OCI-LY3 (cell line): Measurements from ENCODE around the gene NEDD4L.

Experiments used
- EZH2phosphoT487 ChIP-seq: fragments of 200-600 bp; shearing (Covaris generic); IDR thresholded peaks from 2 replicates; pipeline ENCODE4 v1.6.1; 2018; ENCODE audit warnings: antibody characterized with exemption, mixed run types, low read depth
- TF ChIP-seq, protein P1 (sequence below): fragments of 200-600, 300-600 bp; sonication (generic); IDR thresholded peaks from 2 replicates; pipeline ENCODE4 v1.5.1; 2014; ENCODE audit warnings: antibody characterized with exemption, low read length, low read depth

DNA sequence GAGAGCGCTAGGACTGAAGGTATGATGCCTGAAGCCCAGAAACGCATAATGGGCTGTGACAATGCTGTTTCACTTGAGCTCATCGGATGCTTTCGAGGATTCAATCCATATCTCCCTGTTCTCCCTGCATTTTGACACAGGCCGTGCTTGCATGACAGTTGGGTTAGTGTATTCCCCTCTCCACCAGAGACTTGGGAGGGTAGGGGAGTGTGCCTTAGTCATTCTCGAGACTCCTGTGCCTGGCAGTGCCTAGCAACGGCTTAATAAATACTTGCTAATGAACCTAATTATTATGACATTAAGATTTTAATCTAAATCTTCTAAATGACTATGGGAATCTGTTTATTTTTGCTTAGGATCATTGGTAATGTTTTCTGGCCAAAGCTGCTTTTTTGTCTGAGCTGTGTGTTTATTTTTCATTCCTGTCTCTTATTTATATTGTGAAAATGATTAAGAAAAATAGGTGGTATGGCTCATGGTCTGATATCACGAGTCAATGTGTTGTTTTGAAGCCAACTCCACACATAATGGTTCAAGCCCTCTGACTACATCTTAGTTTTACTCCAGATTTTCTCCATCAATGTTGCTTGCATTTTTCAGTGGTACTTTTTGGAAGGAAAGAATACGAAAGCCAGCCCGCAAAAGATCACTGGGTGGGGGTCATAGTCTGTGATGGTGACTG is 61.3 kb downstream of the NEDD4L start:
- TF ChIP-seq, protein P1, sequence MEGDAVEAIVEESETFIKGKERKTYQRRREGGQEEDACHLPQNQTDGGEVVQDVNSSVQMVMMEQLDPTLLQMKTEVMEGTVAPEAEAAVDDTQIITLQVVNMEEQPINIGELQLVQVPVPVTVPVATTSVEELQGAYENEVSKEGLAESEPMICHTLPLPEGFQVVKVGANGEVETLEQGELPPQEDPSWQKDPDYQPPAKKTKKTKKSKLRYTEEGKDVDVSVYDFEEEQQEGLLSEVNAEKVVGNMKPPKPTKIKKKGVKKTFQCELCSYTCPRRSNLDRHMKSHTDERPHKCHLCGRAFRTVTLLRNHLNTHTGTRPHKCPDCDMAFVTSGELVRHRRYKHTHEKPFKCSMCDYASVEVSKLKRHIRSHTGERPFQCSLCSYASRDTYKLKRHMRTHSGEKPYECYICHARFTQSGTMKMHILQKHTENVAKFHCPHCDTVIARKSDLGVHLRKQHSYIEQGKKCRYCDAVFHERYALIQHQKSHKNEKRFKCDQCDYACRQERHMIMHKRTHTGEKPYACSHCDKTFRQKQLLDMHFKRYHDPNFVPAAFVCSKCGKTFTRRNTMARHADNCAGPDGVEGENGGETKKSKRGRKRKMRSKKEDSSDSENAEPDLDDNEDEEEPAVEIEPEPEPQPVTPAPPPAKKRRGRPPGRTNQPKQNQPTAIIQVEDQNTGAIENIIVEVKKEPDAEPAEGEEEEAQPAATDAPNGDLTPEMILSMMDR, result no peak
- no peak for TF ChIP-seq EZH2phosphoT487
